NCI-H1694 (cell line): ENCODE results near the gene FAM3B.

Experiments
- DNase-seq: peaks from one replicate; lab custom pipeline; 2025; lab: John Stamatoyannopoulos, UW

FAM3B gene

DNA sequence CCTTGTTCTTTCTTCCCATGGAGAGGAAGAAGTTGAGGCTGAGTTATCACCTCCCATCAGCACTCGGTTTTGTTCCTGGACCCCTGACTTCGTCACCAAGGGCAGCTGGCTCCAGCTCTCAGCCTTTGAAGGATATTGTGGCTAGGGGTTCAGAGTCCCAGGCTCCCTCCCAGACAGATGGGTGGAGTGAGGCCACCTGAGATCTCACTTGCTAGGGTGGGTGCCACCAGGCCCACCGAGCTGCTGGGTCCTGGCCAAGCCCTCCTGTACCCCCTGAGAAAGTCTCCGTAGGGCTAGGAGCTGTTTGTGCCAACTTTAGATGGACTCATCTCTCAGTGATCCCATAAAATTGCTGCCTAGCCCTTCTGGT, 52.1 kb downstream of the FAM3B start:
- no peak for DNase-seq

DNA sequence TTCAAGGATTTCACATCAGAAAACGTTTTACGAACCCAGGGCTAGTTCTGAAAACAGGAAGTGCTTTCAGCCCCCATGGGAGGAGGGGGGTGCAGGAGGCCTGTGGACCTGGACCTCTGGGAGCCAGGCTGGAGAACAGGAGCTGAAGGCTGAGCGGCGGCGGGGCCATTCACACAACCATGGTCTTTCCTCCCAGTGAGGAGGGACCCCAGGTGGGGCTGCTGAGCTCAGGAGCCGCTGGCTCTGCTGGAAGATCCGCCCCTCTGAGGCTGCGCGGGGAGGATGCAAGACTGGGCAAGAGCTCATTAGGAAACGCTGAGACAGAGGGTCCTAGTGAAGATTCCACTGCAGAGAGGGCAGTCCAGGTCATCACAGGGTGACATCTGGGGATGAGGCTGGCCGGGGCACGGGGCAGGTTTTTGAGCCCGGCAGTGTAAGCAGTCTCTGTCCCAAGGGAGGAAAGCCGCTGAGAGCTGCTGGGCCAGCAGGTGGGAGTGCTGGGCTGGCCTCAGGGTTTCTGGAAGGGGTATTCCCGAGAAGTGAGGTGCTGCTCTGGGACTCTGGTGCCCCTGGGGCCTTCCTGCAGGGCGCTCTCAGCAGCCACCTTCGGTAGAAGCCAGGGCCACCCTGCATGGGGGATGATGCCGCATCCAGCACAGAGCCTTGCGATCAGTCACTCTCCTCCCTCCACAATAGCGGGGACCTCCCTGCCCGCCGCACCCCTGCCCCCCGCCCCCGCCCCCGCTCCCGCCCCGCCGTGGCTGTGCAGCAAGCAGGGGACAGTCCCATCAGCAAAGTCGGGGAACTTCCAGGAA, 52.7 kb downstream of the FAM3B start:
- DNase-seq, result no peak

DNA sequence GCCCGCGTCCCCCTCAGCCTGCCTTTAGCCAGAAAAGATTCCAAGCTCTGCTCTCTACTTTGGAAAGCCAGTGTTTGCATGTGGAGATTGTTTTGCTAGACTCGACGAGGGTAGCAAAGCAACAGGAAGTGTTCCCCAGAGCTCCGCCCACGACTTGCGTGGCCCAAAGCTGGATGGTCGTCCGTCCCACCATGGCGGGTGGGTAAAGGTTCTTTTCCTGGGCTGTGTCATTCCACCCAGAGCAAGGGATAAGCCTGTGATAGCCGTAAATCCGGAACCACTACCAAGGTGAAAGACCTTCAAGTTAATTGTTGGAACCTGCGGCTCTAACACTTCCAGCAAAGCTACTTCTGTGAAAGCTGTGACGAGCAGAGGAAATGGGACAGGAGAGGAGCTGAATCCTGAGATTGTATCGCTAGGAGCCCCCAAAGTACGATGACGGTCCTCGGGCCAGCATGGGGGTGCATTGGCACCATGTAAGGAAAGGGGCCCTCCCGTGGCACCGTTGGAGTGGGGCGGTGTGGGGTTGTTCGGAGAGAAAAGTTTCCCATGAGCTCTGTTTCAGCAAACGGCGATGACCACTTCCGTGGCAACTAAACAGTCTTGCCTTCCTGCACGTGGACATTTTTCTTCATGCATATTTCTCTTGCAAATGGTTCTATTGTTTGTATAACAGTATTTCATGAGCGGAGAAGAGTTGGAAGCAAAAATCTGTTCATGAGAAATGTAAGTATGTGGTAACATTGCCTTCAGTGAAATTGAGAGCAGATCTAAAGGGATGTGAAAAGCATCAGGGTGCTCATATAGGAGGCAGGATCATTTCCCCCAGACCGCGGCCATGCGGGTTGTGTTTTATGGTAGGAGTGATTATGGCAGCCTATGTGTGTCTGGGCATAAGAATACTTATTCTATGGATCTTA, 53.6 kb downstream of the FAM3B start:
- no peak for DNase-seq

DNA sequence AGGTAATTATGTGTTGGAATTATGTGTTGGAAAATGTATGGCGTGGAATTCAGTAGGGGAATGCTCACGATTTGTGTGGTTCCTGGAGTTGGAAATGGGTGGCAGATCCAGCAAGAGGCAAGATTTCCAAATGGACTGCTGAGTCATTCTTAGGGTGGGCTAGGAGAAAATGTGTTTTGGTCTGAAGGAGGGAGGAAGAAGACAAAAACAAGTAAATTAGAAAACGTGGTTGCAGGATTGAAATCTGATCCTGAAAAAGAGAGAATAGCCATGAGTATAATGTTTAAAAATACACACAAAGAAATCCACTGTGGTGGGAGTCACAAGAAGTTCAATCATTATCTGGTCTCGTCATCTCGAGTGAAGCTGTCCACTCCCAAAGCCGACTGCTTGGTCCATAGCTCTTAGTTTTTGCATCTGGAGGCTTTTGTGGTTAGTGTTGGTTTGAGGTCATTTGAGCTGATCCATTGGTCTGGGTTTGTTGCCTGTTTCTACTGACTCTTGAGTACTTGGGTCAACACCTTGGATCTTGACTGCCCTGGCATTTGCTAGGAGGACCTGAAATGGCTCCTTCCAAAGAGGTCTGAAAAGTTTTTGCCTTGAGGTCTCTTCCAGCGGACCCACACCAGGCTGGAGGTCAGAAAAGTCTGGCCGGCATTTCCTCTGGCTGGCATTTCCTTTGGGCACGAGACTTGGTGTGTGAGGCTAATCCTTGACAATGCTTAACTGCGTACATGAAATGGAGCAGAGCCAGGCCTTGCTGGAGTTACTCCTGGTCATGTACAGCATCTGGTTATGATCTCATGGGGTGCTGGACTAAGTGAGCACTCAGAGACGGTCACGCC, 54.5 kb downstream of the FAM3B start:
- no peak for DNase-seq

DNA sequence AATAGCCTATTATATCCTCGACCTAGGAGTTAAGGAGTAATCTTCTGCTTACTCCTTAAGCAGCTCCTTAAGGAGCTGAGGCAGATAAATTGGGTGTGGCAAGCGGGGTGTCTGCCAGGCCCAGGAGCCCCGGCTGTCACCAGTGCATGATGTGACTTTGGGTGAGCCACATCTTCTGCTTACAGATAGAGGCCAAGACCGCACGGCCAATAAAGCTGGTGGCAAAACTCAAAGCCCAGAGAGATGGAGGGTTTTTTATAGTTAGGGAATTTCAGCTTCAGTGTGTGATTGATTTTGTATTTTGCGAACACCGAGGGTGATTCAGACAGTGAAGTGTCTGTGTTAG, 55.1 kb downstream of the FAM3B start:
- no peak for DNase-seq

DNA sequence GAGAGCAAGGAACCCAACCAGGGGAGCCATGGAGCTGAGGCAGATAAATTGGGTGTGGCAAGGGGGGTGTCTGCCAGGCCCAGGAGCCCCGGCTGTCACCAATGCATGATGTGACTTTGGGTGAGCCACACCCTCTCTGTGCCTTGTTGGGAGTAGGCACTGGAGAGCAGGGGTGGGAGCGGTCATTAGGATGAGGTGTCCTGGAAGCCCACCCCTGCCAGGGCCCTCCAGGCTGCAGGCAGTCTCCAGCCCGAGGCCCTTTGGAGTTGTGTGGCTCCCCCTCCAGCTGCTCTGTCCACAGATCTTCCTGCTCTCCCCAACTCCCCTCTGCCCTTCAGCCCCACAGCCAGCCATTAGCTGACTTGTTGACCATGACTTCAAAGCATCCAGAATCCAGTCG, 56.7 kb downstream of the FAM3B start:
- no peak for DNase-seq

DNA sequence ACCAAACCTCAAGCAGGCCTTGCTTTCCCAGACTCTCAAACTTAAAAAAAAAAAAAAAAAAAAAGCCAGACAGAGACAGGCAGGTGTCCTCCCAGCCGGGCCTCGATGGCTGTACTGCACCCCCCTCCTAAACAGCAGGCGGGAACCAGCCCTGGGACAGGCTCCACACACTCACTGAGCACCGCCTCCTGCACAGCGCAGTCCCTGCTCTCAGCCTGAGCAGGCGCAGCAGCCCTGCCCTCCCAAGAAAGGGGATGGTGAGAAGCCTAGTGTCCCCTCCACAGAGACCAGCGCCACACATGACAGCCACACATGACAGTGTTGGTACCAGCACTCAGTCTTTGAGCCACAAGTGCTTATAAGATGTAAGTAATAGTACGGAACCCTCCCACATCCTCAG, 57.2 kb downstream of the FAM3B start:
- no peak for DNase-seq

DNA sequence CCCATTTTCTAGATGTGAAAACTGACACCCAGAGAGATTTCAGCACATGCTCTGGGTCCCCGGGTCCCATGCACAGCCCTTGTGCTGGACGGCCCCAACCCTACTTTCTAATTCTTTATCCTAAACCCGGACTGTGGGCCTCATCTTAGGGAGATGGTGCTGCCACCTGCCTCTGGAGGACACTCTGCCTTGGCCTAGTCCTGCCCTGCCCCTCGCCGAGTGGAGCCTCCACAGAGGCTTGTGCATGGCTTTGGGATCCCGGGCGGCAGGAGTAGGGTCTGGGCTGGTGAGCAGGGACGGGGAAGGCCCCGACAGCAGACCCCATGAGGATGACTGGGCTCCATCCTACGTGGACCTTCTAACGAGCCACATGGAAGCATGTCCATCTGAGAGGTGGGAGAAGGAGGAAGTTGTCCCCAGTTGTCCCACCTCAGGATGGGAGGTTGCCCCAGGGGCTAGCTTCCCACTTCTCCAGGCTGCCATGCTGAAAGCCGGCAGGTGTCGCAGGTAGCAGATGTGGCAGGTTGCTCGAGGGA, 57.6 kb downstream of the FAM3B start:
- DNase-seq, result no peak

DNA sequence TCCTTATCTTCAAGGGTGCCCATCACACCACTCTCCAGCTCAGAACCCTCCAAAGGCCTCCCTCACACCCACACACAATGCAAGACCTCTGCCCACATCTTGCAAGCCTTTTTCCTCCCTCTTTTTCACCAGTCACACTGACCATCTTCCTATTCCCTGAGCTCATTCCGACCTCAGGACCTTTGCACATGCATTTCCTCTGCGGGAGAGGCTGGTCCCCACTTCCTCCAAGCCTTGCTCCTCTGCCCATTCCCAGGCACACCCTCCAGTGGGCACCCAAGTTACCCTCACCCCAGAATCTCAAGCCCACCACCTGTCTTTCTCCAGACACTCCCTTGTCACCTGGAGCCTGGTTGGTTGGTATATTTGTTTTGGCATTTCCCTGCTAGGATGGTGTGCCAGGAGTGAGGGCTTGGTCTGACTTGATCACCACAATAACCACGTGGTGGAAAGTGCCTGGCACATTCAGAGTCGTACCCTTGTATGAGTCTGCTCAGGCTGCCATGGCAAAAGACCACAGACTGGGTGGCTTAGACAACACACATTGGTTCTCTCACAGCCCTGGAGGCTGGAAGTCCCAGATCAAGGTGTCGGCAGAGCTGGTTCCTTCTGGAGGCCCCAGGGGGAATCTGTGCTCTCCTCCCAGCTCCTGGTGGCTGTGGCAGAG, 58.4 kb downstream of the FAM3B start:
- DNase-seq, result no peak

DNA sequence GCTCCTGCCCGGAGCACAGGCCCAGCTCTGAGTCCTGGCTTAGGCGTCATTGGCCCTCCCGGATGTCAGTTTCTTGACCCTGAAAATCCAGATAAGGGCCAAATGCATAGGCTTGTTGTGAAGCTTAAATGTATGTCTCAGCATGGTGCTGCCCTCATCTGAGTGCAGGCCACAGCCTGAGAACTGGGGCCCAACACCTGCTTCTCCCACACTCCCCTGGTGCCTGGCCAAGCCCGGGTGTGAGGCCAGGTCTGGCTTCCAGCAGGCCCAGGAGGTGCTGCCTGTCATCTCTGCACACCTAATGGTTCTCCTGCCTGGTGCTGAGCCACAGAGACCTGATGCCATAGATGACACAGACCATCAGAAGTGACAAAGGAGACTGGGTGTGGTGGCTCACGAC, 59.3 kb downstream of the FAM3B start:
- no peak for DNase-seq

DNA sequence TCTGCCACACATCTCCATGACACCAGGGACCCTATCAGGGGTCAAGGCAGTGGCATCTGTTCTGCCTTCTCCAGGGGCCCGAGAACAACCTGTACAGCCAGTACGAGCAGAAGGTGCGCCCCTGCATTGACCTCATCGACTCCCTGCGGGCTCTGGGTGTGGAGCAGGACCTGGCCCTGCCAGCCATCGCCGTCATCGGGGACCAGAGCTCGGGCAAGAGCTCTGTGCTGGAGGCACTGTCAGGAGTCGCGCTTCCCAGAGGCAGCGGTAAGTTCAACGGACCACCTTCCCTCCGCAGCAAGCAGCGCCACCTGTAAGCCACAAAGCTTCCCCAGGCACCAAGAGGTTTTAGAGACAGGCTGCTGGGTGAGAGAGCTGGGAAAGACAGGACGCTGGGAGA, 61.1 kb downstream of the FAM3B start:
- DNase-seq, result no peak

DNA sequence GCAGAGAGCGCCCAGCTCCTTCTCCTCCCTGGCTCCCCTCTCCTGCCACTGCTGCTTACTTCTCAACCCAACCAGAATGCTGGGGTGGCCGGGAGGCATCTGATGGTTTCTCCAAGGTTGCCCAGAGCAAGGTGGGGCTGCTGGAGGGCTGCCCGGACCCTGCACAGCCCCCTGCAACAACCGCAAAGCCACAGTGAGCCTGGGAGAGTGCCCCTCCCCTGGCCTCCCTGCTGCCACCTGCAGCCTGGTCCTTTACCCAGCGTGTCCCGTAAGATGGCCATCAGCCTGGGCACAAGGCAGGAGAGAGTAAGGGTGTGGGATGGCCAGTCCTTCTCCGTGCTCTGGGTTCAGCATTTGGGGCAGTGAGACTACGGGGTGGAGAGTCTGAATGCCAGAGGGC, 62.2 kb downstream of the FAM3B start:
- DNase-seq, result no peak

DNA sequence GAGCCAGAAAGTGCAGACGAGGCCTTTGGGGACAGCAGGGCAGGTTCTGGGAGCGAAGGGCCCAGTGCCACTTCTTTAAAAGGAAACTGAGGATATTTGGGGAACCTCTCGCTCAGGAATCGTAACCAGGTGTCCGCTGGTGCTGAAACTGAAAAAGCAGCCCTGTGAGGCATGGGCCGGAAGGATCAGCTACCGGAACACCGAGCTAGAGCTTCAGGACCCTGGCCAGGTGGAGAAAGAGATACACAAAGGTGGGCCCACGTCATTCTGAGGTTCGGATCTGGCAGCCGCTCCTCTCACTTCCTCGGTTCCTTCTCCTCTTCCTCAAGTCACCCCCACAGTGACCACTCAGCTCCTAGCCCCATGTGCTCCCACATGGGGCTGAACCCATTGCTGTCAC, 63.3 kb downstream of the FAM3B start:
- DNase-seq, result no peak

DNA sequence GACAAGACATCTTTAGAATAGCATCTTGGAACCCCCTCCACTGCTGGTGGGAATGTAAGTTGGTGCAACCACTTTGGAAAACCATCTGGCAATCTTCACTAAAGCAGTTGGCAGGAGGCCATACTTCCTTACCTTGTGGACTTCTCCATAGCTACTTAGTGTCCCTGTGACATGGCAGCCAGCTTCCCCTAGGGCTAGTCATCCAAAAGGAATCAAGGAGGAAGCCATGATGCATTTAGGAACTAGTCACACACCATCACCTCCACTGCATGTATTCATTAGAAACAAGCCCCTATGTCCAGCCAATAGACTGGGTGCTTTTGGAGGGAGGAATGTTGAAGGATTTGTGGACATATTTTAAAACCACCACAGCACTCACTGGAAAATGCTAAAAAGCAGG, 65.1 kb downstream of the FAM3B start:
- DNase-seq, result no peak

DNA sequence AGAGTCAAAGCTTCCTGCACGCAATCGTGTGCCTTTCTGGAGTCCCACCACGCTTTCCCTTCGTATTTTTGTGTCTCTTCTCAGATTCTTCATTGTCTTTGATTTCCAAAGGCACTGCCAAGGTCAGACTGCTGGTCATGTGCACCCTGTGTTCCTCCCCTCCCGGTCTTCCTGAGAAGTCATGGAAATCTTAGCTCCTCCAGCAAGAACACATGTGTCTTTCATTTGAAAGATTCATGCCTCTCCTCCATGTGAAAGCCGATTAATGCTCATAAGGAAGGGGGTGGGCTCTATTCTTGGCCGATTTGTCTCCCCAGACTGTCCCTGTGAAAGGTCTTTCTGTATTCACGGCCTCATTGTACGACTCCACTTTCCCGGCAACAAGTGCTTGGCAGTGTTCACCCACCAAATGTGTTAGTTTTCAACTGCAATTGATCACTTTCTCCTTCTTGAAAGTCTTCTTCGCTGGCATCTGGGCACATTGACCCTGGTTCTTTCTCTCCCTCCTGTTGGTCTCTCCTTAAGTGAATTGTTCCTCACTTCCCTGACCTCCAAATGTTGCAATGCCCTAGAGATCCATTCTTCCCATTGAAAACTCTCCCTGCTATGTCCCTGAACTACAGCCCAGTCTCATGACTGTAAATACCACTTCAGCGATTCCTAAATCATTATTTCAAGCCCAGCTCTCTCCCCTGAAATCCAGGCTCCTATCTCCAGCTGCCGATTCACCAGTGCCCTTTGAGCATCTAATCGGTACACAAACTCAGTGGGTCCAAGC, 70.6 kb downstream of the FAM3B start:
- DNase-seq, result no peak

DNA sequence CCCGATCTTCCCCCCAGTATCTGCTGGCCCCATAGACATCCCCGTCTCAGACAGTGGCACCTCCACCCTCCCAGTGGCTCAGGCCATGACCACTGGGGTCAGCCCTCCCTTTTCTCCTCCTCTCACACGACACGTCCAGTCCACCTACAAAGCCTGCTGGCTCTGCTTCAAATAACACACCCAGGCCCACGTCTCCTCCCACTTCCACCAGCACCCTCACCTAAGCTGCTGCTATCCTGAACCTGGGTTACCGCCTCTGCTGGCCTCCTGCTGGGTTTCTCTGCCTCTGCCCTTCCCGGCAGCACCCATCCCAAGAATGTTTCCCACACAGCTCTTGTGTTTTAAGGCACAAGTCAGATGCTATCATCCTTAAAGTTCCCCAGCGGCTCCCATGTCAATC, 71.2 kb downstream of the FAM3B start:
- DNase-seq, result no peak

DNA sequence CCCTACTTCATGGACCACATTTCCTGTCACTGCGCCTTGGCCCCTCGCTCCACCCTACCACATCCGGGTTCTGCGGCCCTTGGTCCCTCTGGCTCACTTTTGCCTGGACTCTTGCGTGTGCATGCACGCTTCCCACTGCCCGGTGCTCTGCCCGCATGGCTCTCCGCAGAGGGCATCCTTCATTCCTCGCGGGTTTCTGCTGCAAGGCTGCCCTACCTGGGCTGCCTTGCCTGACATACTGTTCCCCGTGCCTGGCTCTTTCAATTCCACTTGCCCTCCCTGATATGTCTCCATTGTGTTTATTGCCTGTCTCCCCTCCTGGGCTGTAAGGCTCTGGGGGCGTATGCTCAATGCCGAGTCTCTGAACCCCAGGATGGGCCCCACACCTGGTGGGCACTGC, 71.7 kb downstream of the FAM3B start:
- no peak for DNase-seq

DNA sequence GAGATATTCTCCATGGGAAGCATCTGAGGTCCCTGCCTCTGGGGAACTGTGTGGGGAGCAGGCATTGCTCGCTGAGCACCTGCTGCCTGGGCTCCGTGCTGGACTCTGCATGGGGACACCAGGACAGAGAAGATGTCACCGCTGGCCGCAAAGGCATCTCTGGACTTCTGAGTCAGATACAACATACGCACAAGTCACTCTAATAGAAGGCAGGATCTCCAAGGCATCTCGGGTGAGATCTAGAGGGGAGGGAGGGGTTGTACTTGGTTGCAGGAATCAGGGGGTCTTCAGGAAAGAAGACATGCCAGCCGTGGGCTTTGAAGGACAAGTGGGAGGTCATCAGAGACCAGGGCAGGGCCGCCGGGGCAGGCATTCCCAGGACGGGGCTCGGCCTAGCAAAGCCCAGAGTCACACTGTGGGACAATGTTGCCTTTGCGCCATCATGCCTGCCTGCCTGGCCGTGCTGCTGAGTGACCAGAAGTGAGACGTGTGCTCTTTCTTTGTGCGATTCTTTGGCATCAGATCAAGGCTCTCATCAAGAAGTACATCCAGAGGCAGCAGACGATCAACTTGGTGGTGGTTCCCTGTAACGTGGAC, 73.5 kb downstream of the FAM3B start:
- DNase-seq, result no peak

DNA sequence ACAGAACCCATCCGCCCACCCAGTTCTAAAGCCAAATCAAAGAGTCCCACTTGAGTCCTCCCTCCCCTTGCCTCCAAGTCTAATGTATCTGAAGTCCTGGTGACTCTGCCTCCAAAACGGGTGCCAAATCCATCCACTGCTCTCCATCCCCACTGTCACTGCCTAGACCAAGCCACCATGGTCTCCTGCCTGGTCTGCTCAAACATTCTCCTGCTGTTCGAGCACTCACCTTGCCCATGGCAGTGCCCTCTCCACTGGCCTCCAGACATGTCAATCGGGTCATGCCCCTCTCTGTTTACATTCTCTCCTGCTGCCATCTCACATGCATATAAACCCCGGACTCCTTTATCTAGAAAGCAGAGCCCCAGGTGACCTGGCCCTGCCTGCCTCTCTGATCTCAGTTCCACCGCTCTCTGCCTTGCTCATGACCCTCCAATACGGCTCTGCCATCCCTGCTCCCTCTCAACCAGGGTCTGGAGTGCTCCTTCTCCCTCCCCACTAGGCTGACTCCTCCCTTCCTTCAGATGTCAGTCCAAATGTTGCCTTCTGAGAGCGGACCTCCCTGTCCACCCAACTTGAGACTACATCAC, 77.4 kb downstream of the FAM3B start:
- DNase-seq, result no peak

DNA sequence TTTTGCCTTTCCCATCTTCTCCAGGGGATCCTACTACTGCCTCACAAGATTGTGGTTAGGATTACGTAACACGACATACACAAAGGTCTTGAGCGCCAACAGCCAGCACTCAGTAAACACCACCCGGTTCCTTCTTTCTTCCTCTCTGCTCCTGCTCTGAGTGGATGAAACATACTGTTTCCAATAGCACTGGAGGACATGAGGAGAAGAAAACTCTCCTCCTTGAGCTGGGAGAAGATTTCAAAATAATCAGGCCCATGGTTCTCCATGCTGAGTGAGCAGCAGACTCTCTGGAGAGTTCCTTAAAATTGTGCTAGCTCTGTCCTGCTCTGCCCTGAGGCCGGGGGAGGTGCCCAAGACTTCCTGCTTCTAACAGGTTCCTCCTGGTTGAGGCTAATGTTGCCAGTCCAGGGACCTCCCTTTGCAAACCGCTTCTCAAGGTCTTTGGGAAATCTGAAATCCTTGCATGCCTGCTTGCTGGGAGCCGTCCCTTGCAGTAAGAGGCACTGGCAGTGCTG, 80.0 kb downstream of the FAM3B start:
- DNase-seq, result no peak
